Esophagus squamous epithelium (tissue), 4 donors: Measurements from ENCODE around the gene LDLRAP1.

Experiments used
- CTCF ChIP-seq, 6 experiments: fragments of 450-650 bp in 4 of 6; fragments of 200-600 bp in 2 of 6; sonication (generic) in 2 of 6; IDR thresholded peaks; one replicate each; pipeline ENCODE4 v1.5.1; 2016 to 2019; ENCODE audit warnings: antibody characterized with exemption in 6 of 6, mild to moderate bottlenecking in 4 of 6, moderate library complexity in 4 of 6
- POLR2A ChIP-seq, 4 donors: fragments of 450-650 bp; IDR thresholded peaks; one replicate each; pipeline ENCODE4 v1.6.1; 2017; ENCODE audit warnings: antibody characterized with exemption in 4 of 4, mild to moderate bottlenecking in 4 of 4, moderate library complexity in 3 of 4

DNA sequence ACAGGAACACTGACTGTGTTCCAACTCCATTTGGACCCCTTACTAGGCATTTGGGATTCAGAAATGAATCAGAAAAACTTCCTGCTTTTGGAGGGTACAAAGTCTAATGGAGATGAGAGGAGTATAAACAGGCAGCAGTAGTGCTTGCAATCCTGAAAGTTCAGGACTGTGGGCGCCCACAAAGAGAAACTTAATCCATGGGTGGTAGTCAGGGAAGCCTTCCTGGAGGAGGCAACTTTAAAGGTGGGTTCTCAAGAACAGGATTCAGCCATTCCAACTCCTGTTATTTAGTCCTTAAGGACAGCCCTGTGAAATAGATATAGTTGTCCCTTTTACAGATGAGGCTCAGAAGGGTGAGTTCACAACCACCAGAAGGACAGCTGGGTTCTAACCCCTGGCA is 2.0 kb upstream of the LDLRAP1 start:
- no peak for TF ChIP-seq CTCF (IDR thresholded peaks at IDR 0.05)
- TF ChIP-seq POLR2A (IDR thresholded peaks at IDR 0.05), result no peak
